Left lung (tissue), 10 donors: ENCODE results near the gene NAXD. TPM values are rescaled to one million over a fixed set of nuclear protein-coding genes. Genes with fewer than 3 reads are reported as not detected.

Experiments used
- ATAC-seq: fragments of 200-7000 bp; cut with Tn5 transposase; one replicate; pipeline ENCODE4 v1.9.1; 2020; ENCODE audit warnings: moderate library complexity
- DNase-seq, 4 donors: peaks; one replicate each; pipeline ENCODE4 v3.0.0-alpha.2; 2013 to 2020
- H3K27ac ChIP-seq, 2 donors: fragments of 200-600 bp; sonication (generic) in 1 of 2; one replicate each; pipeline versions ENCODE4 v1.5.0 to v1.8.0; 2020 to 2021
- H3K27me3 ChIP-seq, 2 donors: fragments of 200-600 bp; sonication (generic) in 1 of 2; one replicate each; pipeline versions ENCODE4 v1.5.0 to v1.8.0; 2020 to 2021
- H3K36me3 ChIP-seq, 2 donors: fragments of 200-600 bp; sonication (generic) in 1 of 2; one replicate each; pipeline versions ENCODE4 v1.5.0 to v1.8.0; 2020 to 2021
- H3K4me1 ChIP-seq, 2 donors: fragments of 200-600 bp; one replicate each; pipeline ENCODE4 v1.8.0; 2021
- H3K4me3 ChIP-seq, 2 donors: fragments of 200-600 bp; sonication (generic) in 1 of 2; one replicate each; pipeline versions ENCODE4 v1.5.0 to v1.8.0; 2020 to 2021; ENCODE audit warnings: mild to moderate bottlenecking in 1 of 2
- H3K9me3 ChIP-seq, 2 donors: fragments of 200-600 bp; sonication (generic) in 1 of 2; one replicate each; pipeline versions ENCODE4 v1.5.0 to v1.8.0; 2020 to 2021
- intact Hi-C, 2 donors: fragments of 100-400 bp; cut with DNase I; formaldehyde crosslinking; loops; one replicate each; pipeline versions ENCODE4 v1.11.2 to v1.14.2; 2022
- polyA plus RNA-seq, 6 donors: library from polyadenylated mRNA; unstranded; fragments of 120-200 nt; gene quantifications; one replicate each; pipeline ENCODE4 v1.2.1, GENCODE V29; 2013; ENCODE audit not compliant: insufficient read length in 6 of 6
- total RNA-seq, 2 donors: library from RNA; stranded (reverse); fragmentation: NEBNext Ultra II Directional; extraction: Animal tissue kit (Norgen Biotek cat#: 25700); gene quantifications; one replicate each; pipeline ENCODE4 v1.2.1, GENCODE V29; 2021
- TF ChIP-seq, protein P1 (sequence below), 2 donors: fragments of 200-600 bp; sonication (generic) in 1 of 2; IDR thresholded peaks; one replicate each; pipeline versions ENCODE4 v1.5.0 to v1.8.0; 2021; ENCODE audit warnings: antibody characterized with exemption in 2 of 2
- donor health status: DM: no; HTN: yes; CAD: no.
- donor health status: DM: no; HTN: no; CAD: no.

NAXD gene
- total and polyA plus RNA-seq, 8 donors, result 25.3 to 41.1 (median 37.7) TPM

DNA sequence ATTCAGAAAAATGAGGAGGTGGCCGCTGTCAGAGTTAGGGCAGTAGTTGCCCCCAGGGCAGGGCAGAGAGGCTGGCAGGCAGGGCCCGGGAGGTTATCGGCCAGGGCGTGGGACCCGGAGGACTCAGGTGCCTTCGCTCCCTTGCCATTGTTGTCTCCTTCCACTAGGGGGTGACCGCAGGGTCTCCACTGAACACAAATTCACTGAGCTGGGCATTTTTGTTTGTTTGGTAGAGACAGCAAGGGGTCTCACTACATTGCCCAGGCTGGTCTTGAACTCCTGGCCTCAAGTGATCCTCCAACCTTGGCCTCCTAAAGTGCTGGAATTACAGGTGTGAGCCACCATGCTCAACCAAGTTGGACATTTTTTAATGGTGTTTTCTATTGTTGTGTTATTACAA is 65.5 kb downstream of the NAXD start:
- intact Hi-C loops, result loop anchor here in 1 of 2 donors (10.0 kb wide), 1 partner anchor 134 kb away; no protein-coding TSS in a partner anchor
- Histone ChIP-seq H3K9me3 (no peaks in the 10 kb centered on the region), H3K36me3 (peaks cover 0 to 83% of the 10 kb centered on the region in 2 donors), H3K4me1 (peaks cover 0 to 10% of the 10 kb centered on the region in 2 donors), H3K27me3 (no peaks in the 10 kb centered on the region), H3K4me3 (no peak overlapping the region), H3K27ac (no peak overlapping the region)
- DNase-seq (no peak), ATAC-seq (no peak)
- TF ChIP-seq, protein P1, sequence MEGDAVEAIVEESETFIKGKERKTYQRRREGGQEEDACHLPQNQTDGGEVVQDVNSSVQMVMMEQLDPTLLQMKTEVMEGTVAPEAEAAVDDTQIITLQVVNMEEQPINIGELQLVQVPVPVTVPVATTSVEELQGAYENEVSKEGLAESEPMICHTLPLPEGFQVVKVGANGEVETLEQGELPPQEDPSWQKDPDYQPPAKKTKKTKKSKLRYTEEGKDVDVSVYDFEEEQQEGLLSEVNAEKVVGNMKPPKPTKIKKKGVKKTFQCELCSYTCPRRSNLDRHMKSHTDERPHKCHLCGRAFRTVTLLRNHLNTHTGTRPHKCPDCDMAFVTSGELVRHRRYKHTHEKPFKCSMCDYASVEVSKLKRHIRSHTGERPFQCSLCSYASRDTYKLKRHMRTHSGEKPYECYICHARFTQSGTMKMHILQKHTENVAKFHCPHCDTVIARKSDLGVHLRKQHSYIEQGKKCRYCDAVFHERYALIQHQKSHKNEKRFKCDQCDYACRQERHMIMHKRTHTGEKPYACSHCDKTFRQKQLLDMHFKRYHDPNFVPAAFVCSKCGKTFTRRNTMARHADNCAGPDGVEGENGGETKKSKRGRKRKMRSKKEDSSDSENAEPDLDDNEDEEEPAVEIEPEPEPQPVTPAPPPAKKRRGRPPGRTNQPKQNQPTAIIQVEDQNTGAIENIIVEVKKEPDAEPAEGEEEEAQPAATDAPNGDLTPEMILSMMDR (IDR thresholded peaks at IDR 0.05), result peak in 1 of 2 donors; percentile 33

DNA sequence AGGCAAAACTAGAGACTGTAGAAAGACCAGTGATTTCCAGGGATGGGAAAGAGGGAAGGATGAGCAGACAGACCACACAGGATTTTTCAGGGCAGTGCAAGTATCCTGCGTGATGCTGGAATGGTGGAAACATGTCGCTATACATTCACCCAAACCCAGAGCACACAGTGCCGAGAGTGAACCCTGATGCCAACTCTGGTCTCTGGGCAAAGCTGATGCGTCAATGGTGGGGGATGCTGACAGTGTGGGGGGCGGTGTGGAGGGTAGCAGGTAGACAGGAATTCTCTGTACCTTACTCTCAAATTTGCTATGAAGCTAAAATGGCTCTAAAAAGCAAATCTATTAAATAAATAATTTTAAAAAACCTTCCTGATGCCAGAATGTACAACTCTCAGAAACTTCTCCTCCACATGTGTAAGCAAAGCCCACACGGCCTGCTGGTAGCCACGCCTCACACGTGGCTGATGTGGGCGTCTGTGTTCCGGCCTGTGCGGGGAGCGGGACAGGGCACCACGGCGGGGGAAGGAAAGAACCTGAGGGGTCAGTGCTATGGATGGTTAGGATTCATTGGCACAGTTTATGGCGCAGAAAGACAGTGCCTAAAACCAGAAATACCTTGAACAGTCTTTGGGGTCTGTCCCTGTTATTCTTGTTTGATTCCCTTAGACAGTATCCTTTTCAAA is 66.7 kb downstream of the NAXD start:
- ATAC-seq, result no peak
- H3K36me3 ChIP-seq, result peaks cover 0 to 84% of the 10 kb centered on the region in 2 donors

DNA sequence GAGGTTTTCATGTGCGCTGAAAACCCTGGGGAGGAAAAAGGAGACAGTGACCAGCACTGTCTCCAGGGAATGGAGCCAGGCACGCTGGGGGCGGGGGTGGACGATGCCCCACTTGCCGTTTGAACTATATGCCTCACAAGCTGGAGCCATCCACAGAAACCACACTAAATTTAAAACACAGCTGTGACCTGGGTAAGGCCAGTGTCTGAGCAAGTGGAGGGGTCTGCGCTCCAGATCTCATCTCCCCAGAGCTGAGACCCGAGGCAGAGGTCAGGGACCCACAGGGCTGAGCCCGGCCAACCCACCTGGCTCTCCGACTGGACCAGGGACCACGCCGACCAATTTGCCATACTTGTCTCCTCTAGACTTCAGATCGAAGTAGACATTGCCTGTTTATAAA is 67.4 kb downstream of the NAXD start:
- no peak overlapping the region for H3K4me3 ChIP-seq
- intact Hi-C loops, result loop anchor here in 1 of 2 donors (10.0 kb wide), 1 partner anchor 132 kb away; no protein-coding TSS in a partner anchor
- H3K9me3 ChIP-seq, result no peaks in the 10 kb centered on the region
- DNase-seq (no peak), ATAC-seq (no peak)
- TF ChIP-seq, protein P1 (IDR thresholded peaks at IDR 0.05), result no peak
- no peaks in the 10 kb centered on the region for H3K27me3 ChIP-seq
- peaks cover 0 to 91% of the 10 kb centered on the region in 2 donors for H3K36me3 ChIP-seq
- H3K4me1 ChIP-seq, result no peaks in the 10 kb centered on the region
- H3K27ac ChIP-seq, result no peak overlapping the region

More for the DNA sequence above, 66.7 kb downstream of the NAXD start:
- no peaks in the 10 kb centered on the region for H3K9me3 ChIP-seq
- no peak for DNase-seq
- H3K4me1 ChIP-seq, result no peaks in the 10 kb centered on the region
- intact Hi-C loops, result loop anchor here in 1 of 2 donors (10.0 kb wide), 1 partner anchor 133 kb away; no protein-coding TSS in a partner anchor
- no peak overlapping the region for H3K27ac ChIP-seq
- TF ChIP-seq, protein P1 (IDR thresholded peaks at IDR 0.05), result no peak
- H3K27me3 ChIP-seq, result no peaks in the 10 kb centered on the region
- H3K4me3 ChIP-seq, result no peak overlapping the region

DNA sequence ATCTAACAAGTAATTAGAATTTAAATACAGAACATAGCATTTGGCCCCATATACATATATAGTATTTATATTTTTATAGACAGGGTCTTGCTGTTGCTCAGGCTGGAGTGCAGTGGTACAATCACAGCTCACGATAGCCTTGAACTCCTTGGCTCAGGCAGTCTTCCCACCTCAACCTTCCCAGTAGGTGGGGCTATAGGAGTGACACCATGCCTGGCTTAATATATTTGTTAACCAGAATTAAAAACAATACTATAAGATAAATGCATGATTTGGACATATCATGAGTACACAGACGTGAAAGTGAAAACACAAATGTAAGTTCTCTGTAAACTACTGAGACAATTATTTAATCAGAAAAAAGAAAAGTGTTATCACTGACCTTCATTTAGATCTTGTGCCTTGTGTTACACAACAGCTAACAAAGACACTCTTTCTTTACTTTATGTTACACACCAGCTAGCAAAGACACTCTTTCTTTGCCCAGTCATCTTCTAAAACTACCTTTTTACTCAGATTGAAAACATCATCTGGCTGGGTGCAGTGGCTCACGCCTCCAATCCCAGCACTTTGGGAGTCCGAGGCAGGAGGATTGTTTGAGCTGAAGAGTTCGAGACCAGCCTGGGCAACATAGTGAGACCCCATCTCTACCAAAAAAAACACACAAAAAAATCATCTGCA is 68.0 kb downstream of the NAXD start:
- peak; percentile 83 for ATAC-seq
- H3K36me3 ChIP-seq, result peaks cover 0 to 91% of the 10 kb centered on the region in 2 donors
- DNase-seq, result peak in 1 of 4 donors; percentile 31

More for the DNA sequence above, 68.0 kb downstream of the NAXD start:
- no peak overlapping the region for H3K27ac ChIP-seq
- intact Hi-C loops, result loop anchor here in 1 of 2 donors (10.0 kb wide), 1 partner anchor 131 kb away; no protein-coding TSS in a partner anchor
- TF ChIP-seq, protein P1 (IDR thresholded peaks at IDR 0.05), result peak; percentile 39 to 57
- no peaks in the 10 kb centered on the region for H3K27me3 ChIP-seq
- H3K9me3 ChIP-seq, result no peaks in the 10 kb centered on the region
- no peaks in the 10 kb centered on the region for H3K4me1 ChIP-seq
- no peak overlapping the region for H3K4me3 ChIP-seq
